Smooth muscle cell (in vitro differentiated cells): ENCODE results near the gene DUOX1. TPM values are rescaled to one million over a fixed set of nuclear protein-coding genes. Genes with fewer than 3 reads are reported as not detected.

Experiments used
- DNase-seq: peaks from one replicate; lab custom pipeline; 2025; ENCODE audit not compliant: unreplicated experiment; lab: John Stamatoyannopoulos, UW
- H2AFZ ChIP-seq: fragments of 200-600 bp; sonication (generic); 2 replicates; pipeline ENCODE4 v1.6.0; 2016; ENCODE audit warnings: antibody characterized with exemption, low read depth, mild to moderate bottlenecking
- H3F3A ChIP-seq: fragments of 200-600 bp; sonication (generic); 2 replicates; pipeline ENCODE4 v1.6.0; 2017; ENCODE audit warnings: antibody characterized with exemption, low read depth
- H3K27ac ChIP-seq: fragments of 200-600 bp; sonication (generic); 2 replicates; pipeline ENCODE4 v1.5.1; 2016; ENCODE audit warnings: low read depth, mild to moderate bottlenecking
- H3K27me3 ChIP-seq: fragments of 200-600 bp; sonication (generic); 2 replicates; pipeline ENCODE4 v1.6.1; 2016; ENCODE audit warnings: low read depth, mild to moderate bottlenecking
- H3K36me3 ChIP-seq: fragments of 200-600 bp; sonication (generic); 2 replicates; pipeline ENCODE4 v1.5.1; 2016; ENCODE audit warnings: low read depth
- H3K4me1 ChIP-seq: fragments of 200-600 bp; sonication (generic); 2 replicates; pipeline ENCODE4 v1.5.1; 2016; ENCODE audit warnings: low read depth
- H3K4me2 ChIP-seq: fragments of 200-600 bp; sonication (generic); 2 replicates; pipeline ENCODE4 v1.6.0; 2016; ENCODE audit warnings: mild to moderate bottlenecking
- H3K4me3 ChIP-seq: fragments of 200-600 bp; sonication (generic); 2 replicates; pipeline ENCODE4 v1.5.1; 2016; ENCODE audit warnings: mild to moderate bottlenecking
- H3K79me2 ChIP-seq: fragments of 200-600 bp; sonication (generic); 2 replicates; pipeline ENCODE4 v1.6.0; 2016; ENCODE audit warnings: low read depth, mild to moderate bottlenecking
- H3K9ac ChIP-seq: fragments of 200-600 bp; sonication (generic); 2 replicates; pipeline ENCODE4 v1.6.0; 2016; ENCODE audit warnings: low read depth
- H3K9me3 ChIP-seq: fragments of 200-600 bp; sonication (generic); replicated peaks from 2 replicates; pipeline ENCODE4 v1.5.1; 2016; ENCODE audit warnings: low read depth
- H4K20me1 ChIP-seq: fragments of 200-600 bp; sonication (generic); 2 replicates; pipeline ENCODE4 v1.6.0; 2016; ENCODE audit warnings: low read depth
- WGBS: methylation state at CpG from one replicate; pipeline ENCODE4 v1.1.7; 2016; ENCODE audit warnings: low lambda C conversion rate; 5-methylcytosine and 5-hydroxymethylcytosine counted together
- polyA plus RNA-seq: library from polyadenylated mRNA; unstranded; fragments of >200 nt; fragmentation: Nextera tagmentation; extraction: Ambion mirVana; gene quantifications from 2 replicates; pipeline ENCODE4 v1.2.1, GENCODE V29; 2016
- total RNA-seq: library from RNA; depleted of rRNA; stranded (reverse); fragments of >200 nt; gene quantifications from 2 replicates; pipeline ENCODE4 v1.2.3, GENCODE V29; 2014
- TF ChIP-seq, protein P1 (sequence below): fragments of 200-600 bp; sonication (generic); IDR thresholded peaks from 2 replicates; pipeline ENCODE4 v1.5.1; 2017; ENCODE audit warnings: borderline replicate concordance, mild to moderate bottlenecking, antibody characterized with exemption; ENCODE audit not compliant: insufficient read depth, poor library complexity, severe bottlenecking

DUOX1 gene
- total and polyA plus RNA-seq, 2 experiments from 2014 or later: 4.4 to 5.8 TPM

DNA sequence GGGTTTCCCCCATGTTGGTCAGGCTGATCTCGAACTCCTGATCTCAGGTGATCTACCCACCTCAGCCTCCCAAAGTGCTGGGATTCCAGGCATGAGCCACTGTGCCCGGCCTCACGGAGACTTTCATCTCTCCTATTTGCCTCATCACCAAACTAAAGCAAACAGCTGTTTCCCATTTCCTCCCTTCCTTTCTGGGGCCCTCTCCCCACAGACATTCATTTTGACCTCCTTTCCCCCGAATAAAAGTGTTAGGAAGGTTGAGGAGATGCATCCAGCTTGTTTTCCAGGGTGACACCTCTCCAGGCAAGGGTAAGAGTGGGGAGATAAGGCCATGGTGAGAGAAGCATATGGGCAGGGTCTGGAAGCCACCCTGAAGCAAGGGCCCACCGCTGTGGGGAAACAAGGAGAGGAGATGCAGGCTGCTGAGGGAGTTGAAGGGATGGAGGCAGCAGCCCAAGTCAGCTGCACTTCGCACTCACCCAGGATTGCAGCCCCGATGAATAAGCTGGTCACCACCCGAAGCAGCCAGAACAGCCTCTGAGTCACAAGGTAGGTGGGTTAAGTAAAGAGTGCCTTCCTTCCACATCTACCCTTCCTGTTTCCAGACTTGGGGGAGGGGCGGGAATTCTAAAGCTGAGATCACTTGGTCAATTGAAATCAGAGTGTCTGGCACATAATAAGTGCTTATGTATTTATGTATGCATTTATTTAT, 7.9 kb upstream of the DUOX1 start:
- DNase-seq: no peak
- TF ChIP-seq, protein P1, sequence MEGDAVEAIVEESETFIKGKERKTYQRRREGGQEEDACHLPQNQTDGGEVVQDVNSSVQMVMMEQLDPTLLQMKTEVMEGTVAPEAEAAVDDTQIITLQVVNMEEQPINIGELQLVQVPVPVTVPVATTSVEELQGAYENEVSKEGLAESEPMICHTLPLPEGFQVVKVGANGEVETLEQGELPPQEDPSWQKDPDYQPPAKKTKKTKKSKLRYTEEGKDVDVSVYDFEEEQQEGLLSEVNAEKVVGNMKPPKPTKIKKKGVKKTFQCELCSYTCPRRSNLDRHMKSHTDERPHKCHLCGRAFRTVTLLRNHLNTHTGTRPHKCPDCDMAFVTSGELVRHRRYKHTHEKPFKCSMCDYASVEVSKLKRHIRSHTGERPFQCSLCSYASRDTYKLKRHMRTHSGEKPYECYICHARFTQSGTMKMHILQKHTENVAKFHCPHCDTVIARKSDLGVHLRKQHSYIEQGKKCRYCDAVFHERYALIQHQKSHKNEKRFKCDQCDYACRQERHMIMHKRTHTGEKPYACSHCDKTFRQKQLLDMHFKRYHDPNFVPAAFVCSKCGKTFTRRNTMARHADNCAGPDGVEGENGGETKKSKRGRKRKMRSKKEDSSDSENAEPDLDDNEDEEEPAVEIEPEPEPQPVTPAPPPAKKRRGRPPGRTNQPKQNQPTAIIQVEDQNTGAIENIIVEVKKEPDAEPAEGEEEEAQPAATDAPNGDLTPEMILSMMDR: no peak
- Histone ChIP-seq H3K79me2 (no peaks in the 10 kb centered on the region), H3K27ac (peak overlapping the region; percentile 2), H3K4me1 (no peaks in the 10 kb centered on the region), H3K9ac (no peak overlapping the region), H3F3A (no peaks in the 10 kb centered on the region), H3K27me3 (peaks cover 35% of the 10 kb centered on the region), H3K4me3 (no peak overlapping the region), H3K36me3 (no peaks in the 10 kb centered on the region), H3K9me3 (no peaks in the 10 kb centered on the region), H4K20me1 (no peaks in the 10 kb centered on the region), H2AFZ (no peak overlapping the region), H3K4me2 (peak overlapping the region; percentile 26)
- WGBS: 50% methylated on average over 9 of the region's 9 CpGs

DNA sequence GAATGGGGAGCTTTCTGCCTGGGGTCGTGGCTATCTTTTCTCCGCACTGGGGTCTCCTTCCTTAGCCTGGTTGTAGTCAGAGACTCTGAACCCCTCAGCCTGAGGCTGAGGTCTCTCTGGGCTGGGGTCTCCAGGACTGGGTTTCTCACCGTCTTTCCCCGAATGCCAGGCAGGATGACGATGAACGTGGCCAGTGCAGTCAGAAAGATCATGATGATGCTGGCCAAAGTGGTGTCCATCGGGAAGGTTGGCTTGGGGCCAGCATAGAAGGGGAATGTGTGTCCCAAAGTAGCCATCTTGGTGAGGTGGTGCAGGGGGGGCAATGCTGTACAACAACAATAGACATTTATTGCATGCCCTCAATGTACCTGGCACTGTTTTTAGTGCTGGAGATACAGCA, 7.1 kb upstream of the DUOX1 start:
- Histone ChIP-seq H3K36me3 (no peaks in the 10 kb centered on the region), H3K4me2 (no peak overlapping the region), H3K4me3 (no peak overlapping the region), H3K9me3 (no peaks in the 10 kb centered on the region), H3K4me1 (no peaks in the 10 kb centered on the region), H2AFZ (no peak overlapping the region), H3K27ac (no peak overlapping the region), H3F3A (no peaks in the 10 kb centered on the region), H3K9ac (no peak overlapping the region), H3K79me2 (no peaks in the 10 kb centered on the region), H4K20me1 (no peaks in the 10 kb centered on the region), H3K27me3 (peaks cover 35% of the 10 kb centered on the region)
- 97% methylated on average over 7 of the region's 7 CpGs for WGBS
- TF ChIP-seq, protein P1: no peak
- DNase-seq: no peak

DNA sequence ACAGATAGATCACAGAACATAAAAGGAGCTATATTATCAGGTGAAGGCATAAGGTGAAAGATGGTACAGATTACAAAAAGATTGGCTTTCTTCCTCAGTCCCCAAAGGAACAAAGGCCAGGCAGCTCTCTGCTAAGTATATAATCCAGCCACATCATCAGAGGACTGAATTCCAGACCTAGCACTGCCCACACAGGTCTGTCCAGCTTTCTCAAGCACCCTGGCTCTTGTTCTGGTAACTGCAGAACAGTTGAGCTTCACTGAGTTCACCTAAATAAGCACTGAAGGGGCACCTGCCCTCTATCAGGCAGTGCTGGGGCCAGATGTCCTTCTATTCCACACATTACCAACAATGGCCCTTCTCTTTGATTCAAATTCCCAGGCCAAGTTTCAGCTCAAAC, 6.4 kb upstream of the DUOX1 start:
- Histone ChIP-seq H3K9ac (no peak overlapping the region), H3K79me2 (no peaks in the 10 kb centered on the region), H3K27me3 (peaks cover 40% of the 10 kb centered on the region), H4K20me1 (no peaks in the 10 kb centered on the region), H2AFZ (no peak overlapping the region), H3K36me3 (no peaks in the 10 kb centered on the region), H3K4me3 (no peak overlapping the region), H3K4me1 (no peaks in the 10 kb centered on the region), H3K27ac (peak overlapping the region; percentile 30), H3K4me2 (peak overlapping the region; percentile 5), H3F3A (no peaks in the 10 kb centered on the region), H3K9me3 (no peaks in the 10 kb centered on the region)
- TF ChIP-seq, protein P1: no peak
- no peak for DNase-seq
